ENCODE data around the gene ZNF107. TPM values are rescaled to one million over a fixed set of nuclear protein-coding genes. Genes with fewer than 3 reads are reported as not detected.

Gene ZNF107
- polyA plus RNA-seq, 3 donors, result 0.44 to 0.89 (median 0.65) TPM

GRCh38 chr7:64626083-64626469 lies 39.9 kb upstream of the ZNF107 start:
- H2AFZ ChIP-seq (ENCODE audit: insufficient read depth, low read depth, low read length, poor library complexity, severe bottlenecking), result no peak overlapping the region
- Mint-ChIP-seq H3K27ac (no peak overlapping the region), H3K9me3 (peaks cover 0 to 7% (median 5%) of the 10 kb centered on the region in 7 donors), H3K27me3 (ENCODE audit: low read depth in 3 of 3) (no peaks in the 10 kb centered on the region), H3K36me3 (no peaks in the 10 kb centered on the region), H3K4me1 (no peaks in the 10 kb centered on the region), H3K4me3 (no peak overlapping the region)
- no peak overlapping the region for H3K4me3 ChIP-seq (replicated peaks in 1 of 3; ENCODE audit: low read depth in 2 of 3, low read length in 3 of 3)
- no peak for TF ChIP-seq CTCF (IDR thresholded peaks at IDR 0.05)
- no peak overlapping the region for H3K9ac ChIP-seq (ENCODE audit: insufficient read depth, low read length, poor library complexity, severe bottlenecking)
- no peaks in the 10 kb centered on the region for H3K27me3 ChIP-seq (ENCODE audit: control insufficient read depth in 2 of 2, insufficient read depth in 2 of 2, low read length in 2 of 2)
- peaks cover 5% of the 10 kb centered on the region in 2 donors for H3K9me3 ChIP-seq (replicated peaks in 1 of 2; ENCODE audit: control insufficient read depth in 1 of 2, insufficient read depth in 1 of 2, low read length in 2 of 2)
- intact Hi-C loops (cut with micrococcal nuclease), result loop anchor here in 1 of 2 donors (10.0 kb wide), 1 partner anchor 1611 kb away; no protein-coding TSS in a partner anchor
- no peaks in the 10 kb centered on the region for H3K4me1 ChIP-seq (ENCODE audit: control insufficient read depth in 1 of 2, insufficient read depth in 2 of 2, low read length in 2 of 2)
- no peaks in the 10 kb centered on the region for H4K20me1 ChIP-seq (ENCODE audit: insufficient read depth, low read length)
- 67% methylated on average over 1 of the region's 5 CpGs for WGBS (ENCODE audit: insufficient coverage)
- no peaks in the 10 kb centered on the region for H3K36me3 ChIP-seq (replicated peaks in 1 of 2; ENCODE audit: control insufficient read depth in 1 of 2, insufficient read depth in 2 of 2, low read length in 2 of 2)
- H3K4me2 ChIP-seq (replicated peaks; ENCODE audit: extremely low read depth, low read length, poor library complexity, severe bottlenecking), result no peak overlapping the region
- H3K79me2 ChIP-seq (ENCODE audit: insufficient read depth, low read length), result no peaks in the 10 kb centered on the region
- no peak overlapping the region for H3K27ac ChIP-seq (ENCODE audit: low read depth in 1 of 2, low read length in 2 of 2)
- DNase-seq, result no peak

DNA sequence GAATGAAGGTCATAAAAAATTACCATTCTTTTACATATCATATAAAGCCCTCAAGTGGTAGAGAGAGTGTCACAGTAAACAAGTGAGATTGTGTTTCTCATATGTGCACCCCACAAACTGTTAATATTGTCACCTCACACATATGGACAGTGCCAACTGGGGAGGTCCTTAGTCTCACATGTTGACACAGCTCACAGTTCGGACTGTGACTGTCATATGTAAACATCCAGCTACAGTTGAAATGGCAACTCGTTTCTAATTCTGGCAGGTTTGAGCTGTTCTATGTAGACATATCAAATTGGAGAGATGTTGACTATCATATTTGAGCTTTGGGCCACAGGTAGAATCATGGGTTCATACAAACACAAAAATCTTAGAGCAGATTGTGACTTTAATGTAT lies 39.4 kb upstream of the ZNF107 start:
- Mint-ChIP-seq H3K9me3 (peaks cover 0 to 4% (median 2%) of the 10 kb centered on the region in 7 donors), H3K27me3 (ENCODE audit: low read depth in 3 of 3) (no peaks in the 10 kb centered on the region), H3K4me3 (no peak overlapping the region), H3K36me3 (no peaks in the 10 kb centered on the region), H3K27ac (no peak overlapping the region), H3K4me1 (no peaks in the 10 kb centered on the region)
- no peak overlapping the region for H3K27ac ChIP-seq (ENCODE audit: low read depth in 1 of 2, low read length in 2 of 2)
- H3K36me3 ChIP-seq (replicated peaks in 1 of 2; ENCODE audit: control insufficient read depth in 1 of 2, insufficient read depth in 2 of 2, low read length in 2 of 2), result no peaks in the 10 kb centered on the region
- H3K4me3 ChIP-seq (replicated peaks in 1 of 3; ENCODE audit: low read depth in 2 of 3, low read length in 3 of 3), result no peak overlapping the region
- no peak for TF ChIP-seq CTCF (IDR thresholded peaks at IDR 0.05)
- no peak overlapping the region for H2AFZ ChIP-seq (ENCODE audit: insufficient read depth, low read depth, low read length, poor library complexity, severe bottlenecking)
- H3K9me3 ChIP-seq (replicated peaks in 1 of 2; ENCODE audit: control insufficient read depth in 1 of 2, insufficient read depth in 1 of 2, low read length in 2 of 2), result peaks cover 0 to under 1% of the 10 kb centered on the region in 2 donors
- no peak overlapping the region for H3K4me2 ChIP-seq (replicated peaks; ENCODE audit: extremely low read depth, low read length, poor library complexity, severe bottlenecking)
- H3K27me3 ChIP-seq (ENCODE audit: control insufficient read depth in 2 of 2, insufficient read depth in 2 of 2, low read length in 2 of 2), result no peaks in the 10 kb centered on the region
- intact Hi-C loops (cut with micrococcal nuclease), result loop anchor here in 1 of 2 donors (10.0 kb wide), 1 partner anchor 1612 kb away; no protein-coding TSS in a partner anchor
- no peak for DNase-seq
- H4K20me1 ChIP-seq (ENCODE audit: insufficient read depth, low read length), result no peaks in the 10 kb centered on the region
- no peaks in the 10 kb centered on the region for H3K4me1 ChIP-seq (ENCODE audit: control insufficient read depth in 1 of 2, insufficient read depth in 2 of 2, low read length in 2 of 2)
- WGBS (ENCODE audit: insufficient coverage), result 79% methylated on average over 2 of the region's 2 CpGs
- no peaks in the 10 kb centered on the region for H3K79me2 ChIP-seq (ENCODE audit: insufficient read depth, low read length)
- no peak overlapping the region for H3K9ac ChIP-seq (ENCODE audit: insufficient read depth, low read length, poor library complexity, severe bottlenecking)
